Neural progenitor cell (in vitro differentiated cells): Measurements from ENCODE around the gene SDC1.

Experiments used
- EZH2phosphoT487 ChIP-seq: fragments of 200-600 bp; sonication (generic); IDR thresholded peaks from 2 replicates; pipeline ENCODE4 v1.6.1; 2017; ENCODE audit warnings: antibody characterized with exemption
- TF ChIP-seq, protein P1 (sequence below): fragments of 200-600 bp; sonication (generic); IDR thresholded peaks from 2 replicates; pipeline ENCODE4 v1.5.1; 2017; ENCODE audit warnings: antibody characterized with exemption, mild to moderate bottlenecking

DNA sequence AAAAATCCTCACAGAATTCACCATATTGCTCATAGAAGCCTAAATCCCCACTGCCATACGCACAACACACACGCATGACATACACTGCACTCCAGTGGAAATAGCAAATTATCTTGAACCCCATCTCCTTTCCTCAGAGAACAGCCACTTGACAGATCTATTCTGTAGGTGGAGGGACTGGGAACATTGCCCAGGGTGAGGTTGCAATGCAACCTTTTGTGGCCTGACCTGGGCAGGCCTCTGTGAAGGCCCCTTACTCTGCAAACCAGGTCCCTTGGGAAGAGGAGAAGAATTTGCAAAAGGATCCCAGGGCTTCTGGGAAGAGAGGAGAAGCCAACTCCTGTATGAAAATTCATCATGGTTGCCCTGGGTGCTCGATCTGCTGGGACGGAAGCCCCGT is 51.9 kb downstream of the SDC1 start:
- TF ChIP-seq, protein P1, sequence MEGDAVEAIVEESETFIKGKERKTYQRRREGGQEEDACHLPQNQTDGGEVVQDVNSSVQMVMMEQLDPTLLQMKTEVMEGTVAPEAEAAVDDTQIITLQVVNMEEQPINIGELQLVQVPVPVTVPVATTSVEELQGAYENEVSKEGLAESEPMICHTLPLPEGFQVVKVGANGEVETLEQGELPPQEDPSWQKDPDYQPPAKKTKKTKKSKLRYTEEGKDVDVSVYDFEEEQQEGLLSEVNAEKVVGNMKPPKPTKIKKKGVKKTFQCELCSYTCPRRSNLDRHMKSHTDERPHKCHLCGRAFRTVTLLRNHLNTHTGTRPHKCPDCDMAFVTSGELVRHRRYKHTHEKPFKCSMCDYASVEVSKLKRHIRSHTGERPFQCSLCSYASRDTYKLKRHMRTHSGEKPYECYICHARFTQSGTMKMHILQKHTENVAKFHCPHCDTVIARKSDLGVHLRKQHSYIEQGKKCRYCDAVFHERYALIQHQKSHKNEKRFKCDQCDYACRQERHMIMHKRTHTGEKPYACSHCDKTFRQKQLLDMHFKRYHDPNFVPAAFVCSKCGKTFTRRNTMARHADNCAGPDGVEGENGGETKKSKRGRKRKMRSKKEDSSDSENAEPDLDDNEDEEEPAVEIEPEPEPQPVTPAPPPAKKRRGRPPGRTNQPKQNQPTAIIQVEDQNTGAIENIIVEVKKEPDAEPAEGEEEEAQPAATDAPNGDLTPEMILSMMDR: no peak
- TF ChIP-seq EZH2phosphoT487: no peak
